ENCODE results near the gene PTPRU. TPM values are rescaled to one million over a fixed set of nuclear protein-coding genes. Genes with fewer than 3 reads are reported as not detected.
"Not testable (repeated sequence)": the region's sequence is repeated elsewhere in the genome, so short reads cannot be mapped to it uniquely, and the experiment has no call there.

PTPRU gene
- polyA plus RNA-seq, 3 donors = 9.4 to 12.0 (median 10.6) TPM

GRCh38 chr1:29221296-29221695 is 15.0 kb upstream of the PTPRU start:
- DNase-seq (ENCODE audit: low read depth in 3 of 3, low spot score in 2 of 3) = no peak

- DNase-seq (ENCODE audit: low read depth in 3 of 3, low spot score in 2 of 3) = not testable (repeated sequence)
Observed at GRCh38 chr1:29222260-29222659, 14.1 kb upstream of the PTPRU start.

GRCh38 chr1:29222686-29223085 is 13.6 kb upstream of the PTPRU start:
- DNase-seq (ENCODE audit: low read depth in 3 of 3, low spot score in 2 of 3) = no peak

- DNase-seq (ENCODE audit: low read depth in 3 of 3, low spot score in 2 of 3) = no peak
Observed at GRCh38 chr1:29223521-29223920, 12.8 kb upstream of the PTPRU start.

- no peak for DNase-seq (ENCODE audit: low read depth in 3 of 3, low spot score in 2 of 3)
Observed at GRCh38 chr1:29224356-29224837, 11.9 kb upstream of the PTPRU start.

- no peak for DNase-seq (ENCODE audit: low read depth in 3 of 3, low spot score in 2 of 3)
Observed at GRCh38 chr1:29225361-29225760, 11.0 kb upstream of the PTPRU start.

GRCh38 chr1:29227511-29227910 is 8.8 kb upstream of the PTPRU start:
- DNase-seq (ENCODE audit: low read depth in 3 of 3, low spot score in 2 of 3) = no peak

- no peak for DNase-seq (ENCODE audit: low read depth in 3 of 3, low spot score in 2 of 3)
Observed at GRCh38 chr1:29230204-29230552, 6.1 kb upstream of the PTPRU start.

- DNase-seq (ENCODE audit: low read depth in 3 of 3, low spot score in 2 of 3) = peak in 1 of 3 donors; percentile 85
Observed at GRCh38 chr1:29230553-29231378, 5.6 kb upstream of the PTPRU start, which contains the start of gene MECR. Gene MECR (minus strand): TSS chr1:29230934. CDS start chr1:29230906, 28 bp downstream.

- no peak for DNase-seq (ENCODE audit: low read depth in 3 of 3, low spot score in 2 of 3)
Observed at GRCh38 chr1:29232387-29232786, 3.9 kb upstream of the PTPRU start.

- no peak for DNase-seq (ENCODE audit: low read depth in 3 of 3, low spot score in 2 of 3)
Observed at GRCh38 chr1:29233693-29234092, 2.6 kb upstream of the PTPRU start.

GRCh38 chr1:29234471-29234870 is 1.9 kb upstream of the PTPRU start:
- no peak for DNase-seq (ENCODE audit: low read depth in 3 of 3, low spot score in 2 of 3)

- DNase-seq (ENCODE audit: low read depth in 3 of 3, low spot score in 2 of 3) = not testable (repeated sequence)
Observed at GRCh38 chr1:29234881-29235280, 1.4 kb upstream of the PTPRU start.

GRCh38 chr1:29236712-29237128 is 398 bp downstream of the PTPRU start:
- DNase-seq (ENCODE audit: low read depth in 3 of 3, low spot score in 2 of 3) = no peak

- DNase-seq (ENCODE audit: low read depth in 3 of 3, low spot score in 2 of 3) = no peak
Observed at GRCh38 chr1:29237129-29237821, 953 bp downstream of the PTPRU start.

- DNase-seq (ENCODE audit: low read depth in 3 of 3, low spot score in 2 of 3) = no peak
Observed at GRCh38 chr1:29237852-29238619, 1.7 kb downstream of the PTPRU start.

- no peak for DNase-seq (ENCODE audit: low read depth in 3 of 3, low spot score in 2 of 3)
Observed at GRCh38 chr1:29238620-29239002, 2.3 kb downstream of the PTPRU start.

GRCh38 chr1:29239142-29239541 is 2.8 kb downstream of the PTPRU start:
- no peak for DNase-seq (ENCODE audit: low read depth in 3 of 3, low spot score in 2 of 3)

- no peak for DNase-seq (ENCODE audit: low read depth in 3 of 3, low spot score in 2 of 3)
Observed at GRCh38 chr1:29240400-29240837, 4.1 kb downstream of the PTPRU start.

- DNase-seq (ENCODE audit: low read depth in 3 of 3, low spot score in 2 of 3) = no peak
Observed at GRCh38 chr1:29240986-29241385, 4.7 kb downstream of the PTPRU start.
